HepG2 (cell line): ENCODE data around the gene SLC4A11. TPM values are rescaled to one million over a fixed set of nuclear protein-coding genes. Genes with fewer than 3 reads are reported as not detected.

Experiments
- GABPB1 ChIP-seq: IDR thresholded peaks from 2 replicates; pipeline ENCODE4 v1.6.1; 2016; ENCODE audit warnings: mild to moderate bottlenecking, missing genetic modification reagents, moderate library complexity, missing compliant biosample characterization
- HMGA1 ChIP-seq: sonication (generic); formaldehyde crosslinking; conservative IDR thresholded peaks from 2 replicates; pipeline ENCODE4 v1.4.0; 2020; ENCODE audit warnings: missing genetic modification reagents
- HNRNPUL1 ChIP-seq: fragments of 200-400 bp; formaldehyde crosslinking; IDR thresholded peaks from 2 replicates; pipeline ENCODE4 v1.6.1; 2017; ENCODE audit warnings: low read depth, mild to moderate bottlenecking, low read length, moderate library complexity
- KDM6A ChIP-seq: IDR thresholded peaks from 2 replicates; pipeline ENCODE4 v1.6.1; 2016; ENCODE audit warnings: low read depth
- MIXL1 ChIP-seq: IDR thresholded peaks from 2 replicates; pipeline ENCODE4 v1.6.1; 2016
- MTA1 ChIP-seq: sonication (generic); formaldehyde crosslinking; IDR thresholded peaks from 2 replicates; pipeline ENCODE4 v1.4.0; 2020; ENCODE audit warnings: missing genetic modification reagents, mild to moderate bottlenecking, borderline replicate concordance
- NR1H2 ChIP-seq: sonication (generic); formaldehyde crosslinking; IDR thresholded peaks from 2 replicates; pipeline ENCODE4 v1.8.1; 2022; ENCODE audit warnings: low read depth, missing genetic modification reagents, borderline replicate concordance
- NRL ChIP-seq: sonication (generic); formaldehyde crosslinking; IDR thresholded peaks from 2 replicates; pipeline ENCODE4 v1.5.0; 2020; ENCODE audit warnings: missing genetic modification reagents, mild to moderate bottlenecking, moderate library complexity, borderline replicate concordance
- RBAK ChIP-seq: sonication (generic); formaldehyde crosslinking; IDR thresholded peaks from 2 replicates; pipeline ENCODE4 v1.5.1; 2020; ENCODE audit warnings: mild to moderate bottlenecking, missing genetic modification reagents
- RFXANK ChIP-seq: IDR thresholded peaks from 2 replicates; pipeline ENCODE4 v1.6.1; 2016
- SOX6 ChIP-seq, 2 experiments: fragments of 450-650 bp in 1 of 2; sonication (generic) in 1 of 2; formaldehyde crosslinking in 1 of 2; IDR thresholded peaks; 2 replicates each; pipeline versions ENCODE4 v1.4.0 to v1.6.1; 2017 to 2020; ENCODE audit warnings: antibody characterized with exemption in 1 of 2, mild to moderate bottlenecking in 1 of 2, missing genetic modification reagents in 1 of 2
- SPEN ChIP-seq: sonication (generic); formaldehyde crosslinking; IDR thresholded peaks from 2 replicates; pipeline ENCODE4 v1.5.1; 2020; ENCODE audit warnings: low read depth, mild to moderate bottlenecking, missing genetic modification reagents
- STAT5B ChIP-seq: sonication (generic); formaldehyde crosslinking; IDR thresholded peaks from 2 replicates; pipeline ENCODE4 v1.4.0; 2020; ENCODE audit warnings: missing genetic modification reagents
- TEAD3 ChIP-seq: optimal IDR thresholded peaks from 2 replicates; pipeline ENCODE3; 2016; ENCODE audit warnings: borderline replicate concordance
- ZC3H13 ChIP-seq: sonication (generic); formaldehyde crosslinking; IDR thresholded peaks from 2 replicates; pipeline ENCODE4 v1.8.1; 2023; ENCODE audit warnings: mild to moderate bottlenecking, missing genetic modification reagents, moderate library complexity
- ZMYM4 ChIP-seq: sonication (generic); formaldehyde crosslinking; IDR thresholded peaks from 2 replicates; pipeline ENCODE4 v1.8.1; 2023; ENCODE audit warnings: mild to moderate bottlenecking, missing genetic modification reagents
- ZNF136 ChIP-seq: sonication (generic); formaldehyde crosslinking; IDR thresholded peaks from 2 replicates; pipeline ENCODE4 v1.8.1; 2022; ENCODE audit warnings: low read depth, mild to moderate bottlenecking, moderate library complexity, missing genetic modification reagents
- ZNF550 ChIP-seq: sonication (generic); formaldehyde crosslinking; IDR thresholded peaks from 2 replicates; pipeline ENCODE4 v1.4.0; 2020; ENCODE audit warnings: mild to moderate bottlenecking, missing genetic modification reagents, borderline replicate concordance
- polyA plus RNA-seq, 8 experiments: library from polyadenylated mRNA; depleted of rRNA in 3 of 8; stranded (reverse) in 7 of 8; unstranded in 1 of 8; fragments of >200 nt; fragmentation: Illumina TruSeq in 4 of 8; extraction: Trizol in 4 of 8; gene quantifications; 2 replicates each; pipeline versions ENCODE4 v1.2.1 to v1.2.3, GENCODE V29; 2011 to 2016; ENCODE audit warnings: low read depth in 4 of 8, missing spikeins in 1 of 8, mixed read lengths in 1 of 8; ENCODE audit not compliant: insufficient read depth in 1 of 8
- total RNA-seq, 5 experiments: library from RNA; depleted of rRNA; stranded (reverse); fragments of >200 nt; fragmentation: Illumina TruSeq; extraction: Trizol; gene quantifications; 2 replicates each; pipeline ENCODE4 v1.2.3, GENCODE V29; 2016; ENCODE audit warnings: low read depth in 1 of 5
- TF ChIP-seq, protein P1 (sequence below): sonication (generic); formaldehyde crosslinking; IDR thresholded peaks from 2 replicates; pipeline ENCODE4 v1.4.0; 2020; ENCODE audit warnings: mild to moderate bottlenecking, missing genetic modification reagents
- TF ChIP-seq, protein P2 (sequence below): sonication (generic); formaldehyde crosslinking; IDR thresholded peaks from 2 replicates; pipeline ENCODE4 v1.5.0; 2020; ENCODE audit warnings: mild to moderate bottlenecking, missing genetic modification reagents
- TF ChIP-seq, protein P3 (sequence below): IDR thresholded peaks from 2 replicates; pipeline ENCODE4 v1.6.1; 2016

The SLC4A11 gene
- total and polyA plus RNA-seq, 2 of the 13 experiments (the other 11 are each of a cell fraction or from before 2014, with no cell fraction given), result 3.9 to 27.0 TPM

DNA sequence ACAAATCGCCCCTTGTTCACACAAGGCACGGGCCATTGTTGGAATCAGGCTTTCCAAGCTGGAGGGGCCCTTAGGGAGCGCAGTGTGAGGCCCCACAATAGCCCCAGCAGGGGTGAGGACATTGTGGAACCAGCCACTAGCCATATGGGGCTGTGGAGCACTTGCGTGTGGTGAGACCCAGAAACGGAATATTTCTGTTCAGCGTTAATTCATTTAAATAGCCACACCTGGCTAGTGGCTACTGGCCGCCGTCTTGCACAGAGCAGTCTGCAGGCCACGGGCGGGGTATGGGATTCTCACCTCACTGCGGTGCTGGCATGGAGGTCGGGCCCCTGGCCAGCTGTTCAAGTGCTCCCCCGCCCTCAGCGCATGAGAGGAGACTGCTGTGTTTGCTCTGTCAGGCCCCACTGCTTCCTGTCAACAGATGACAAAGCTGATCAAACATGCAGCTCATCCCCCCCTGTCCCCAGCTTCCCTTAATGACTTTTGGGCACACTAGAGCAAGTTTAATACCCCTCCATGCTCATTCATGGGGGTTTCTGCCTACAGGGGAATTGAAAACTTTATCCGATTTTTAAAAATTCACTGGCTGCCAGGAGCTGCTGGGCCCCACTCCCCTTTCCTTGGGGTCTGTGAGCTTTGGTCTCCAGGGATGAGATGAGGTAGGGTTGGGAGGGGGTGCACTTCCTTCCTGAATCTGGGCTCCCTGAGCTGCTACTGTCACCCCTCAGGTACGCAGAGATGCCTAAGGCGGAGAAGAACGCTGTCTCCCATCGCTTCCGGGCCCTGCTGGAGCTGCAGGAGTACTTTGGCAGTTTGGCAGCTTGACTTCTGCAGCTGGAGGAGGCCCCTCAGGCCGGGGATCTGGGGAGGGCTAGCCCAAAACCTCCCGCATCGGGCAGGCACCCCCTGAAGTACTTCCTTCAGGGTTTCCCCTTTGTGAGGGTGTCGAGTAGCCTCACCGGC is 16.1 kb downstream of the SLC4A11 start (continued):
- 0 out of 2 replicates have a peak, but pooled peaks have one; percentile 81 for TF ChIP-seq RBAK (CRISPR knock-in tag)
- TF ChIP-seq, protein P1, sequence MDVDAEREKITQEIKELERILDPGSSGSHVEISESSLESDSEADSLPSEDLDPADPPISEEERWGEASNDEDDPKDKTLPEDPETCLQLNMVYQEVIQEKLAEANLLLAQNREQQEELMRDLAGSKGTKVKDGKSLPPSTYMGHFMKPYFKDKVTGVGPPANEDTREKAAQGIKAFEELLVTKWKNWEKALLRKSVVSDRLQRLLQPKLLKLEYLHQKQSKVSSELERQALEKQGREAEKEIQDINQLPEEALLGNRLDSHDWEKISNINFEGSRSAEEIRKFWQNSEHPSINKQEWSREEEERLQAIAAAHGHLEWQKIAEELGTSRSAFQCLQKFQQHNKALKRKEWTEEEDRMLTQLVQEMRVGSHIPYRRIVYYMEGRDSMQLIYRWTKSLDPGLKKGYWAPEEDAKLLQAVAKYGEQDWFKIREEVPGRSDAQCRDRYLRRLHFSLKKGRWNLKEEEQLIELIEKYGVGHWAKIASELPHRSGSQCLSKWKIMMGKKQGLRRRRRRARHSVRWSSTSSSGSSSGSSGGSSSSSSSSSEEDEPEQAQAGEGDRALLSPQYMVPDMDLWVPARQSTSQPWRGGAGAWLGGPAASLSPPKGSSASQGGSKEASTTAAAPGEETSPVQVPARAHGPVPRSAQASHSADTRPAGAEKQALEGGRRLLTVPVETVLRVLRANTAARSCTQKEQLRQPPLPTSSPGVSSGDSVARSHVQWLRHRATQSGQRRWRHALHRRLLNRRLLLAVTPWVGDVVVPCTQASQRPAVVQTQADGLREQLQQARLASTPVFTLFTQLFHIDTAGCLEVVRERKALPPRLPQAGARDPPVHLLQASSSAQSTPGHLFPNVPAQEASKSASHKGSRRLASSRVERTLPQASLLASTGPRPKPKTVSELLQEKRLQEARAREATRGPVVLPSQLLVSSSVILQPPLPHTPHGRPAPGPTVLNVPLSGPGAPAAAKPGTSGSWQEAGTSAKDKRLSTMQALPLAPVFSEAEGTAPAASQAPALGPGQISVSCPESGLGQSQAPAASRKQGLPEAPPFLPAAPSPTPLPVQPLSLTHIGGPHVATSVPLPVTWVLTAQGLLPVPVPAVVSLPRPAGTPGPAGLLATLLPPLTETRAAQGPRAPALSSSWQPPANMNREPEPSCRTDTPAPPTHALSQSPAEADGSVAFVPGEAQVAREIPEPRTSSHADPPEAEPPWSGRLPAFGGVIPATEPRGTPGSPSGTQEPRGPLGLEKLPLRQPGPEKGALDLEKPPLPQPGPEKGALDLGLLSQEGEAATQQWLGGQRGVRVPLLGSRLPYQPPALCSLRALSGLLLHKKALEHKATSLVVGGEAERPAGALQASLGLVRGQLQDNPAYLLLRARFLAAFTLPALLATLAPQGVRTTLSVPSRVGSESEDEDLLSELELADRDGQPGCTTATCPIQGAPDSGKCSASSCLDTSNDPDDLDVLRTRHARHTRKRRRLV (CRISPR knock-in tag), result 0 out of 2 replicates have a peak, but pooled peaks have one; percentile 74
- no peak for TF ChIP-seq SOX6 (IDR thresholded peaks at IDR 0.05)
- peak; percentile 97 for TF ChIP-seq SOX6 (CRISPR knock-in tag; IDR thresholded peaks at IDR 0.05)
- 0 out of 2 replicates have a peak, but pooled peaks have one; percentile 48 for TF ChIP-seq NRL
- TF ChIP-seq NR1H2, result peak; percentile 38; the same call in 1 of the 2 replicates
- peak; percentile 98 for TF ChIP-seq RFXANK (CRISPR knock-in tag)
- TF ChIP-seq ZNF136 (CRISPR knock-in tag), result 0 out of 2 replicates have a peak, but pooled peaks have one; percentile 64
- TF ChIP-seq STAT5B (CRISPR knock-in tag), result peak; percentile 89; the same call in 1 of the 2 replicates
- peak; percentile 95 for TF ChIP-seq SPEN (CRISPR knock-in tag)
- TF ChIP-seq ZMYM4, result peak; percentile 92
- TF ChIP-seq KDM6A (CRISPR knock-in tag), result peak; percentile 99
- no peak; the same call in 1 of the 2 replicates for TF ChIP-seq ZNF550 (CRISPR knock-in tag)
- TF ChIP-seq, protein P2, sequence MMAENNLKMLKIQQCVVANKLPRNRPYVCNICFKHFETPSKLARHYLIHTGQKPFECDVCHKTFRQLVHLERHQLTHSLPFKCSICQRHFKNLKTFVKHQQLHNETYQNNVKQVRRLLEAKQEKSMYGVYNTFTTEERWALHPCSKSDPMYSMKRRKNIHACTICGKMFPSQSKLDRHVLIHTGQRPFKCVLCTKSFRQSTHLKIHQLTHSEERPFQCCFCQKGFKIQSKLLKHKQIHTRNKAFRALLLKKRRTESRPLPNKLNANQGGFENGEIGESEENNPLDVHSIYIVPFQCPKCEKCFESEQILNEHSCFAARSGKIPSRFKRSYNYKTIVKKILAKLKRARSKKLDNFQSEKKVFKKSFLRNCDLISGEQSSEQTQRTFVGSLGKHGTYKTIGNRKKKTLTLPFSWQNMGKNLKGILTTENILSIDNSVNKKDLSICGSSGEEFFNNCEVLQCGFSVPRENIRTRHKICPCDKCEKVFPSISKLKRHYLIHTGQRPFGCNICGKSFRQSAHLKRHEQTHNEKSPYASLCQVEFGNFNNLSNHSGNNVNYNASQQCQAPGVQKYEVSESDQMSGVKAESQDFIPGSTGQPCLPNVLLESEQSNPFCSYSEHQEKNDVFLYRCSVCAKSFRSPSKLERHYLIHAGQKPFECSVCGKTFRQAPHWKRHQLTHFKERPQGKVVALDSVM (CRISPR knock-in tag), result peak; percentile 73
- peak; percentile 95 for TF ChIP-seq MIXL1 (CRISPR knock-in tag)
- TF ChIP-seq TEAD3 (CRISPR knock-in tag), result peak; percentile 95
- TF ChIP-seq HMGA1 (CRISPR knock-in tag), result no peak
- peak; percentile 94 for TF ChIP-seq GABPB1 (CRISPR knock-in tag)
- peak; percentile 100 for TF ChIP-seq MTA1 (CRISPR knock-in tag)
- no peak for TF ChIP-seq HNRNPUL1
- no peak for TF ChIP-seq ZC3H13
- TF ChIP-seq, protein P3, sequence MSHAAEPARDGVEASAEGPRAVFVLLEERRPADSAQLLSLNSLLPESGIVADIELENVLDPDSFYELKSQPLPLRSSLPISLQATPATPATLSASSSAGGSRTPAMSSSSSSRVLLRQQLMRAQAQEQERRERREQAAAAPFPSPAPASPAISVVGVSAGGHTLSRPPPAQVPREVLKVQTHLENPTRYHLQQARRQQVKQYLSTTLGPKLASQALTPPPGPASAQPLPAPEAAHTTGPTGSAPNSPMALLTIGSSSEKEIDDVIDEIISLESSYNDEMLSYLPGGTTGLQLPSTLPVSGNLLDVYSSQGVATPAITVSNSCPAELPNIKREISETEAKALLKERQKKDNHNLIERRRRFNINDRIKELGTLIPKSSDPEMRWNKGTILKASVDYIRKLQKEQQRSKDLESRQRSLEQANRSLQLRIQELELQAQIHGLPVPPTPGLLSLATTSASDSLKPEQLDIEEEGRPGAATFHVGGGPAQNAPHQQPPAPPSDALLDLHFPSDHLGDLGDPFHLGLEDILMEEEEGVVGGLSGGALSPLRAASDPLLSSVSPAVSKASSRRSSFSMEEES, result peak; percentile 89
